ENCODE results near the gene PDGFA. TPM values are rescaled to one million over a fixed set of nuclear protein-coding genes. Genes with fewer than 3 reads are reported as not detected.

PDGFA gene
- total and polyA plus RNA-seq, 8 donors = 25.9 to 69.4 (median 36.3) TPM

DNA sequence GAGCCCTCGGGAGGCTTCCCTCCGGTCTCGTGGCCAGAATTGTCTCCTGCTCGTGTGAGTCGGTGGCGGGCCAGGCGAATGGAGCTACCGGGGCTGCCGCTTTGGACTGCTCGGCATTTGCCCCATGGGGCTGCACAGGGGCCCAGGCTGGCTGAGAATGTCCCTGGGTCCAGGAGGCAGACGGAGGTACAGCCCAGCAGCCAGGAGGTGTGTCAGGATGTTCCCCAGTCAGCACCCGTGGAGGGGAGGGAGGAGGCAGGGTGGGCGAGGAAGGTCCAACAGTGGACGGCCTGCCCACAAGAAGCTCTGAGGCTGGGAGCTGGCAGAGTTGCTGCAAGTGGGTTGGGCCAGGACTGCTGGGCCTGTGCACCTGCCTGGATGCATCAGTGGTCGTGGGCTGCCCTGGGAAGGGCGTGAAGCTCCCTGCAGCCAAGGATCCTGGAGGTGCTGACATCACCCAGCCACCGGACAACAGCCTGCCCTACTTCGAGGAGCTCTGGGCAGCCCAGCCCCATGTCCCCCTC is 46.4 kb downstream of the PDGFA start:
- Histone ChIP-seq H3K9me3 (peaks cover 0 to 14% of the 10 kb centered on the region in 2 donors), H3K36me3 (no peaks in the 10 kb centered on the region), H3K27ac (no peak overlapping the region), H3K4me3 (no peak overlapping the region), H3K4me1 (no peaks in the 10 kb centered on the region), H3K27me3 (no peaks in the 10 kb centered on the region)
- peak in 2 of 4 donors; percentile 28 to 71 for DNase-seq
- TF ChIP-seq, protein P1, sequence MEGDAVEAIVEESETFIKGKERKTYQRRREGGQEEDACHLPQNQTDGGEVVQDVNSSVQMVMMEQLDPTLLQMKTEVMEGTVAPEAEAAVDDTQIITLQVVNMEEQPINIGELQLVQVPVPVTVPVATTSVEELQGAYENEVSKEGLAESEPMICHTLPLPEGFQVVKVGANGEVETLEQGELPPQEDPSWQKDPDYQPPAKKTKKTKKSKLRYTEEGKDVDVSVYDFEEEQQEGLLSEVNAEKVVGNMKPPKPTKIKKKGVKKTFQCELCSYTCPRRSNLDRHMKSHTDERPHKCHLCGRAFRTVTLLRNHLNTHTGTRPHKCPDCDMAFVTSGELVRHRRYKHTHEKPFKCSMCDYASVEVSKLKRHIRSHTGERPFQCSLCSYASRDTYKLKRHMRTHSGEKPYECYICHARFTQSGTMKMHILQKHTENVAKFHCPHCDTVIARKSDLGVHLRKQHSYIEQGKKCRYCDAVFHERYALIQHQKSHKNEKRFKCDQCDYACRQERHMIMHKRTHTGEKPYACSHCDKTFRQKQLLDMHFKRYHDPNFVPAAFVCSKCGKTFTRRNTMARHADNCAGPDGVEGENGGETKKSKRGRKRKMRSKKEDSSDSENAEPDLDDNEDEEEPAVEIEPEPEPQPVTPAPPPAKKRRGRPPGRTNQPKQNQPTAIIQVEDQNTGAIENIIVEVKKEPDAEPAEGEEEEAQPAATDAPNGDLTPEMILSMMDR (IDR thresholded peaks at IDR 0.05) = no peak
- intact Hi-C loops (cut with DNase I) = no loop called here
- no peak for ATAC-seq

GRCh38 chr7:472640-472957 is 47.0 kb downstream of the PDGFA start:
- Histone ChIP-seq H3K9me3 (peaks cover 0 to 16% of the 10 kb centered on the region in 2 donors), H3K36me3 (no peaks in the 10 kb centered on the region), H3K4me3 (no peak overlapping the region), H3K4me1 (no peaks in the 10 kb centered on the region), H3K27ac (no peak overlapping the region), H3K27me3 (no peaks in the 10 kb centered on the region)
- no peak for ATAC-seq
- TF ChIP-seq, protein P1 (IDR thresholded peaks at IDR 0.05) = no peak
- peak in 1 of 4 donors; percentile 5 for DNase-seq
- intact Hi-C loops (cut with DNase I) = no loop called here

DNA sequence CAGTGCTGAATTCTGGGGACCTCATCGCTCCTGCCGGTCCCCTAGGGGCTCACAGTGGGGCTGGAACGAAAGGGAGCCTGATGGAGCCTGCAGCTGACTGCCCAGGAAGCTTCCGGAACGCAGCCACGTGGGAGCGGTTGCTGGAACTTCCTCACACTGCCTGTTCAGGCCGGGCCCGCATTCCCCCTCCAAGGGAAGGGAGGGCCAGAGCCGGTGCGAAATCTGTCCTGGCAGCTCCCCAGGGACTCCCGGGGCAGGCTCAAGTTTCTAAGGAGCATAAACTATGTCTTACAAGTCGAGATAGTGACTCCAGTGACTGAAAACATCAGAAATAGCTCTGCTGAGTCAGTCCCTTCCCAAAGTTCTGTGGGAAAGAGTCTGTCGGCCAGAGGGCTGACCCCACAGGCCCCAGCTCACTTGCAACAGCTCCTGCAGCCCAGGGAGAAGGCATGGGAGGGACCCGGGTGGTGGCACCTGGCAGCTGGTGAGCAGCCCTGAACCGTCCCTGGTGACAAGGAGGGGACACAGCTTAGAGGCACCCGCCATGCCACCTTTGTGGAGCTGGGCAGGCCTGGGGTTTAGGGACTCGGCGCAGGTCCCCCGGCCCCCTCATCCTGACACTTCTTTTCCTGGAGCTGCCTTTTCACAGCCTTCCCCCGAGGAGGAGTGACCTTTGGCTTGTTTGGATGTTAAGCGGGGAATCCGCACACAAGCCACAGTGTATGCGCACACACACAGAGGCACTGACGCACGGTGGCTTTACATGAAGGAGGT is 47.6 kb downstream of the PDGFA start:
- TF ChIP-seq, protein P1 (IDR thresholded peaks at IDR 0.05) = no peak
- peaks cover 0 to 17% of the 10 kb centered on the region in 2 donors for H3K9me3 ChIP-seq
- intact Hi-C loops (cut with DNase I) = no loop called here
- H3K27ac ChIP-seq = peak overlapping the region in 1 of 2 donors; percentile 61
- no peaks in the 10 kb centered on the region for H3K36me3 ChIP-seq
- ATAC-seq = peak; percentile 82
- no peaks in the 10 kb centered on the region for H3K27me3 ChIP-seq
- DNase-seq = peak; percentile 70 to 91 (median 82)
- no peaks in the 10 kb centered on the region for H3K4me1 ChIP-seq
- no peak overlapping the region for H3K4me3 ChIP-seq

DNA sequence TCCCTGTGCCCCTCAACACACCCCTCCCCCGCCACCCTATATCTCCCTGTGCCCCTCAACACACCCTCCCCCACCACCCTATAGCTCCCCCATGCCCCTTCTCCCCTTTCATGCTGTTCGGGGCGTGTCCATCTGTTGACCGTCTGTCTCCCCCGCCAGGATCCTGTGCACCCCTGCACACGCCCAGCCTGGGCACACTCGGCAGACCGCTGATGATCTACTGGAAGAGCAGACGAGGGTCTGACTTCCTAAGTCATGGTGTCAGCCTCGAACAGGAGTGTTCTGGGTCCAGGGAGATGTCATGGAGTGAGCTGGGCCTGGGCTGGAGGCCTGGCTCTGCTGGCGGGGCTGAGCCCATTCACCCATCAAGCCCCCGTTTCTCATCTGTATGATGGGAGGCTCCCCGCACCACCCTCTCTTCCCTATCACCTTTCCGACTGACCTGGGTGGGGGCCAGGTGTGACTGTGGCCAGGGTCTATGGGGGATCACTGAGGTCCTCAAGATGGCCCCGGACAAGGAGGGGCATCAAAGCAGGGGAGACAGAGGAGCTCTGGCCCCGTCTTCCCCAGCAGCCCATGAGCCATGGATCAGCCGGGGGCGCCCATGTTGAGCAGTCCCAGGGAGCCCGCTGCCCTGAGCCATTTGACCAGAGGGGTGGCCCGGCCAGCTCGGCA is 48.3 kb downstream of the PDGFA start:
- no peaks in the 10 kb centered on the region for H3K27me3 ChIP-seq
- H3K9me3 ChIP-seq = peaks cover 0 to 17% of the 10 kb centered on the region in 2 donors
- H3K4me3 ChIP-seq = no peak overlapping the region
- TF ChIP-seq, protein P1 (IDR thresholded peaks at IDR 0.05) = no peak
- H3K27ac ChIP-seq = peak overlapping the region in 1 of 2 donors; percentile 61
- intact Hi-C loops (cut with DNase I) = no loop called here
- H3K4me1 ChIP-seq = no peaks in the 10 kb centered on the region
- DNase-seq = peak in 1 of 4 donors; percentile 16
- no peak for ATAC-seq
- no peaks in the 10 kb centered on the region for H3K36me3 ChIP-seq

DNA sequence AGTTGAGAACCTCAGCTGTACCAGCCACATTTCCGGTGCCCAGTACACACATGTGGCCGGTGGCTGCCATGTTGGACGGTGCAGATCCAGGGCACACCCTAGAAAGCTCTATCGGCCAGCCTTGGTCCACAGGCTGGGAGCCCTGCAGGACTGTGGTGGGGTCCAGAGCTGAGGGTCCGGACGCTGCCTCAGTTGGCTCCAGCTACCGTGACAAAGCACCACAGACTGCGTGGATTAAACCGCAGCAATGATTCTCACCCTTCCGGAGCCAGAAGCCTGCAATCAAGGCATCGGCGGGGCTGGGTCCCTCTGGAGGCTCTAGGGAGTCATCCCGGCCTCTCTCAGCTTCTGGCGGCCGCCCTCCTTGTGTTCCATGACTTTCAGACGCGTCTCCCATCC is 50.1 kb downstream of the PDGFA start:
- TF ChIP-seq, protein P1 (IDR thresholded peaks at IDR 0.05) = no peak
- intact Hi-C loops (cut with DNase I) = no loop called here
- H3K27me3 ChIP-seq = no peaks in the 10 kb centered on the region
- peaks cover 0 to 14% of the 10 kb centered on the region in 2 donors for H3K9me3 ChIP-seq
- peak overlapping the region in 1 of 2 donors; percentile 63 for H3K27ac ChIP-seq
- no peaks in the 10 kb centered on the region for H3K36me3 ChIP-seq
- ATAC-seq (no peak), DNase-seq (peak in 1 of 4 donors; percentile 8)
- H3K4me1 ChIP-seq = peaks cover 0 to 3% of the 10 kb centered on the region in 2 donors
- H3K4me3 ChIP-seq = no peak overlapping the region
